Trophoblast cell (in vitro differentiated cells and primary cell): ENCODE results near the gene LIPF.

Experiments
- DNase-seq, 2 donors: peaks; one replicate each; pipeline ENCODE4 v3.0.0-alpha.2; 2016
- H2AFZ ChIP-seq: 2 replicates; pipeline ENCODE4 v1.6.1; 2013; ENCODE audit warnings: low read length, moderate library complexity, mild to moderate bottlenecking; ENCODE audit not compliant: insufficient read depth, poor library complexity
- H2AK5ac ChIP-seq: 2 replicates; pipeline ENCODE4 v1.6.1; 2013; ENCODE audit warnings: mild to moderate bottlenecking, low read length
- H2BK120ac ChIP-seq: 2 replicates; pipeline ENCODE4 v1.6.1; 2013; ENCODE audit warnings: low read length, mild to moderate bottlenecking, moderate library complexity; ENCODE audit not compliant: insufficient read depth, poor library complexity
- H2BK12ac ChIP-seq: 2 replicates; pipeline ENCODE4 v1.6.1; 2013; ENCODE audit warnings: mild to moderate bottlenecking, low read length, moderate library complexity
- H2BK5ac ChIP-seq: 2 replicates; pipeline ENCODE4 v1.6.1; 2013; ENCODE audit warnings: low read length, low read depth, moderate library complexity, mild to moderate bottlenecking; ENCODE audit not compliant: poor library complexity
- H3K14ac ChIP-seq: 2 replicates; pipeline ENCODE4 v1.6.1; 2013; ENCODE audit warnings: mild to moderate bottlenecking, low read length
- H3K18ac ChIP-seq: 2 replicates; pipeline ENCODE4 v1.6.1; 2013; ENCODE audit warnings: mild to moderate bottlenecking, low read length
- H3K23ac ChIP-seq: 2 replicates; pipeline ENCODE4 v1.6.1; 2013; ENCODE audit warnings: low read length
- H3K27ac ChIP-seq: 2 replicates; pipeline ENCODE4 v1.5.1; 2013; ENCODE audit warnings: low read depth, mild to moderate bottlenecking, inconsistent platforms, low read length, moderate library complexity
- H3K27me3 ChIP-seq: 2 replicates; pipeline ENCODE4 v1.6.1; 2013; ENCODE audit warnings: inconsistent platforms, mild to moderate bottlenecking, low read length, moderate library complexity; ENCODE audit not compliant: insufficient read depth
- H3K36me3 ChIP-seq, 2 experiments: 1 replicate in 1 of 2; 2 replicates in 1 of 2; pipeline ENCODE4 v1.6.1; 2013; ENCODE audit warnings: low read length in 2 of 2, mild to moderate bottlenecking in 2 of 2, moderate library complexity in 1 of 2; ENCODE audit not compliant: insufficient read depth in 2 of 2, control insufficient read depth in 1 of 2
- H3K4ac ChIP-seq: 2 replicates; pipeline ENCODE4 v1.6.1; 2013; ENCODE audit warnings: low read depth, mild to moderate bottlenecking, low read length, moderate library complexity
- H3K4me1 ChIP-seq, 2 experiments: 1 replicate in 1 of 2; 2 replicates in 1 of 2; pipeline ENCODE4 v1.6.1; 2013; ENCODE audit warnings: low read length in 2 of 2, mild to moderate bottlenecking in 2 of 2, moderate library complexity in 1 of 2; ENCODE audit not compliant: insufficient read depth in 2 of 2, control insufficient read depth in 1 of 2
- H3K4me2 ChIP-seq: 2 replicates; pipeline ENCODE4 v1.6.1; 2013; ENCODE audit warnings: inconsistent platforms, mild to moderate bottlenecking, low read length, moderate library complexity
- H3K4me3 ChIP-seq: 2 replicates; pipeline ENCODE4 v1.5.1; 2013; ENCODE audit warnings: mild to moderate bottlenecking, low read depth, low read length, inconsistent platforms
- H3K79me1 ChIP-seq: one replicate; pipeline ENCODE4 v1.6.1; 2013; ENCODE audit warnings: low read length
- H3K79me2 ChIP-seq: 2 replicates; pipeline ENCODE4 v1.6.1; 2013; ENCODE audit warnings: low read length, mild to moderate bottlenecking; ENCODE audit not compliant: control insufficient read depth, insufficient read depth, poor library complexity
- H3K9ac ChIP-seq: 2 replicates; pipeline ENCODE4 v1.6.1; 2013; ENCODE audit warnings: mild to moderate bottlenecking, low read length
- H3K9me3 ChIP-seq: 2 replicates; pipeline ENCODE4 v1.6.1; 2013; ENCODE audit warnings: low read depth, mild to moderate bottlenecking, control low read depth, inconsistent platforms, low read length; ENCODE audit not compliant: insufficient read depth
- H4K12ac ChIP-seq: 2 replicates; pipeline ENCODE4 v1.6.1; 2013; ENCODE audit warnings: low read depth, mild to moderate bottlenecking, low read length, moderate library complexity
- H4K8ac ChIP-seq: 2 replicates; pipeline ENCODE4 v1.6.1; 2013; ENCODE audit warnings: low read depth, mild to moderate bottlenecking, low read length, moderate library complexity
- H4K91ac ChIP-seq: one replicate; pipeline ENCODE4 v1.6.1; 2013; ENCODE audit warnings: low read depth, mild to moderate bottlenecking, low read length, moderate library complexity
- WGBS: extraction: QIAGEN DNeasy Blood & Tissue Kit; methylation state at CpG from one replicate; pipeline ENCODE4 v1.1.7; 2013; ENCODE audit warnings: missing lambda C conversion rate; ENCODE audit not compliant: insufficient read length, insufficient coverage; ENCODE audit errors: extremely low coverage; 5-methylcytosine and 5-hydroxymethylcytosine counted together

Gene LIPF

GRCh38 chr10:88689366-88689765 lies 25.1 kb downstream of the LIPF start:
- Histone ChIP-seq H4K8ac (no peak overlapping the region), H2BK120ac (no peak overlapping the region), H4K12ac (no peak overlapping the region), H3K36me3 (no peaks in the 10 kb centered on the region), H2BK5ac (no peak overlapping the region), H3K27ac (no peak overlapping the region), H2AFZ (no peak overlapping the region), H3K9ac (no peak overlapping the region), H3K18ac (no peak overlapping the region), H3K79me2 (no peaks in the 10 kb centered on the region), H3K4me1 (no peaks in the 10 kb centered on the region), H3K4ac (no peak overlapping the region), H3K79me1 (no peaks in the 10 kb centered on the region), H2BK12ac (no peak overlapping the region), H3K23ac (no peak overlapping the region), H3K4me2 (no peak overlapping the region), H3K4me3 (no peak overlapping the region), H3K14ac (no peak overlapping the region), H2AK5ac (no peak overlapping the region), H4K91ac (no peak overlapping the region), H3K27me3 (no peaks in the 10 kb centered on the region), H3K9me3 (no peaks in the 10 kb centered on the region)
- WGBS = no CpG with 5 or more reads among the region's 6 CpGs
- peak; percentile 87 to 90 for DNase-seq

- no peak overlapping the region for H4K8ac ChIP-seq
- H3K9me3 ChIP-seq = no peaks in the 10 kb centered on the region
- no peak overlapping the region for H2AFZ ChIP-seq
- H4K91ac ChIP-seq = no peak overlapping the region
- H3K4me3 ChIP-seq = no peak overlapping the region
- H3K18ac ChIP-seq = no peak overlapping the region
- no peak overlapping the region for H3K4ac ChIP-seq
- H3K9ac ChIP-seq = no peak overlapping the region
- no peak overlapping the region for H2BK120ac ChIP-seq
- no peak overlapping the region for H3K14ac ChIP-seq
- H2BK5ac ChIP-seq = no peak overlapping the region
- no peak overlapping the region for H4K12ac ChIP-seq
- no peak overlapping the region for H3K4me2 ChIP-seq
- no peaks in the 10 kb centered on the region for H3K79me2 ChIP-seq
- no peaks in the 10 kb centered on the region for H3K4me1 ChIP-seq
- no peaks in the 10 kb centered on the region for H3K79me1 ChIP-seq
- no peak overlapping the region for H2AK5ac ChIP-seq
- no peaks in the 10 kb centered on the region for H3K36me3 ChIP-seq
- H3K23ac ChIP-seq = no peak overlapping the region
- no peak overlapping the region for H3K27ac ChIP-seq
- WGBS = no CpG with 5 or more reads among the region's 4 CpGs
- peak; percentile 15 to 72 for DNase-seq
- H2BK12ac ChIP-seq = no peak overlapping the region
- H3K27me3 ChIP-seq = peaks cover 4% of the 10 kb centered on the region
Observed at GRCh38 chr10:88693392-88694020, 29.3 kb downstream of the LIPF start.

- H2BK120ac ChIP-seq = no peak overlapping the region
- no peak overlapping the region for H2AFZ ChIP-seq
- no peak overlapping the region for H3K4ac ChIP-seq
- no peak overlapping the region for H3K27ac ChIP-seq
- H4K12ac ChIP-seq = no peak overlapping the region
- no peaks in the 10 kb centered on the region for H3K36me3 ChIP-seq
- H4K8ac ChIP-seq = no peak overlapping the region
- H3K9me3 ChIP-seq = no peaks in the 10 kb centered on the region
- no peak overlapping the region for H3K18ac ChIP-seq
- H3K14ac ChIP-seq = no peak overlapping the region
- H3K79me1 ChIP-seq = no peaks in the 10 kb centered on the region
- no peaks in the 10 kb centered on the region for H3K4me1 ChIP-seq
- H3K4me3 ChIP-seq = no peak overlapping the region
- no peaks in the 10 kb centered on the region for H3K79me2 ChIP-seq
- H4K91ac ChIP-seq = no peak overlapping the region
- H3K4me2 ChIP-seq = no peak overlapping the region
- DNase-seq = peak; percentile 94 to 96
- H3K27me3 ChIP-seq = no peaks in the 10 kb centered on the region
- no CpG with 5 or more reads among the region's 4 CpGs for WGBS
- H2BK5ac ChIP-seq = no peak overlapping the region
- no peak overlapping the region for H2BK12ac ChIP-seq
- no peak overlapping the region for H3K23ac ChIP-seq
- H2AK5ac ChIP-seq = no peak overlapping the region
- H3K9ac ChIP-seq = no peak overlapping the region
Observed at GRCh38 chr10:88702848-88703597, 38.8 kb downstream of the LIPF start.

- no peak within 1 kb of the TSS for H2BK5ac ChIP-seq
- DNase-seq = peak; percentile 62 to 93
- H4K8ac ChIP-seq = no peak within 1 kb of the TSS
- no peak within 1 kb of the TSS for H3K4me2 ChIP-seq
- no peak within 1 kb of the TSS for H3K27ac ChIP-seq
- no peak within 1 kb of the TSS for H3K23ac ChIP-seq
- H4K12ac ChIP-seq = no peak within 1 kb of the TSS
- no CpG with 5 or more reads among the region's 1 CpG for WGBS
- H3K36me3 ChIP-seq = no peaks in the 10 kb centered on the region
- no peak within 1 kb of the TSS for H2BK12ac ChIP-seq
- H3K9ac ChIP-seq = no peak within 1 kb of the TSS
- H2AFZ ChIP-seq = no peak within 1 kb of the TSS
- H2AK5ac ChIP-seq = no peak within 1 kb of the TSS
- no peaks in the 10 kb centered on the region for H3K79me1 ChIP-seq
- H3K27me3 ChIP-seq = no peaks in the 10 kb centered on the region
- H3K4me1 ChIP-seq = no peaks in the 10 kb centered on the region
- H4K91ac ChIP-seq = no peak within 1 kb of the TSS
- no peak within 1 kb of the TSS for H2BK120ac ChIP-seq
- no peaks in the 10 kb centered on the region for H3K9me3 ChIP-seq
- no peaks in the 10 kb centered on the region for H3K79me2 ChIP-seq
- no peak within 1 kb of the TSS for H3K14ac ChIP-seq
- H3K18ac ChIP-seq = no peak within 1 kb of the TSS
- H3K4ac ChIP-seq = no peak within 1 kb of the TSS
- H3K4me3 ChIP-seq = no peak within 1 kb of the TSS
Observed at GRCh38 chr10:88705958-88706357, 41.7 kb downstream of the LIPF start, which contains the start of gene LIPK. Gene LIPK (plus strand): TSS chr10:88706249. CDS start chr10:88724544, 18,295 bp downstream.
